Neural cell (in vitro differentiated cells): ENCODE data around the gene GALR1. TPM values are rescaled to one million over a fixed set of nuclear protein-coding genes. Genes with fewer than 3 reads are reported as not detected.

Source experiments
- polyA plus RNA-seq: library from polyadenylated mRNA; depleted of rRNA; stranded (reverse); fragments of >200 nt; gene quantifications from 2 replicates; pipeline ENCODE4 v1.2.3, GENCODE V29; 2014

GALR1 gene
- polyA plus RNA-seq, 1 donor from 2014 or later = 0.11 TPM

Other genes starting within 250 kb of the GALR1 start
- gene MBP, start 117.1 kb upstream of the GALR1 start, polyA plus RNA-seq = 1.6 and 3.3 TPM in 2 replicates